Ishikawa (cell line): ENCODE results near the gene CLECL1.

Experiments used
- CEBPB ChIP-seq: IDR thresholded peaks from 2 replicates; pipeline ENCODE4 v1.6.1; 2012
- CREB1 ChIP-seq: IDR thresholded peaks from 2 replicates; pipeline ENCODE4 v1.6.1; 2012; ENCODE audit warnings: low read depth
- EGR1 ChIP-seq: IDR thresholded peaks from 2 replicates; pipeline ENCODE4 v1.6.1; 2012
- EP300 ChIP-seq: IDR thresholded peaks from 2 replicates; pipeline ENCODE4 v1.6.1; 2012; ENCODE audit warnings: borderline replicate concordance
- FOXM1 ChIP-seq: IDR thresholded peaks from 2 replicates; pipeline ENCODE4 v1.6.1; 2012; ENCODE audit warnings: low read depth, borderline replicate concordance
- NFIC ChIP-seq: IDR thresholded peaks from 2 replicates; pipeline ENCODE4 v1.6.1; 2012
- RAD21 ChIP-seq: IDR thresholded peaks from 2 replicates; pipeline ENCODE4 v1.6.1; 2012; ENCODE audit warnings: low read depth
- TAF1 ChIP-seq: IDR thresholded peaks from 2 replicates; pipeline ENCODE4 v1.6.1; 2012; ENCODE audit warnings: low read depth, mild to moderate bottlenecking
- TCF12 ChIP-seq: IDR thresholded peaks from 2 replicates; pipeline ENCODE4 v1.6.1; 2012; ENCODE audit warnings: low read depth
- TEAD4 ChIP-seq: IDR thresholded peaks from 2 replicates; pipeline ENCODE4 v1.6.1; 2012
- YY1 ChIP-seq: IDR thresholded peaks from 2 replicates; pipeline ENCODE4 v1.6.1; 2012; ENCODE audit warnings: low read depth
- ZBTB7A ChIP-seq: IDR thresholded peaks from 2 replicates; pipeline ENCODE4 v1.6.1; 2012; ENCODE audit warnings: low read depth
- TF ChIP-seq, protein P1 (sequence below): IDR thresholded peaks from 2 replicates; pipeline ENCODE4 v1.6.1; 2012
- TF ChIP-seq, protein P2 (sequence below): IDR thresholded peaks from 2 replicates; pipeline ENCODE4 v1.6.1; 2012; ENCODE audit warnings: low read depth, mild to moderate bottlenecking
- TF ChIP-seq, protein P3 (sequence below): IDR thresholded peaks from 2 replicates; pipeline ENCODE4 v1.6.1; 2012

The CLECL1 gene

DNA sequence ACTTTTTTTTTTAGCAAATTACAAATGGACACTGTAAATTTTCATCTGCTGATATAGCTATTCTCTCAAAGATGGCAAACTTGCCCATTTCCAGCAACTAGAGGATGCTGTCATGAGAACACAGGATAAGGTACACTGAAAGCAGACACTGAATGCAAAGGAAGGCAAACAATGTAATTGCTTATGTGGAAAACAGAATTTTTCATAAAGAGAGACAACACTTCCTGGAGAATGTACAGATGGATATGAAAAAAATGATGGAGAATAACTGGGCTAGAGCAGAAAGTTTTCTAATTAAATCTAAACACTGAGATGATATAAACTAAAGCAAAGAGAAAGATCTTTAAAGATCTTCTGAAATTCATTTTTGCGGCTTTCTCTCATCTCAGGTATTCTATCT lies 27.2 kb upstream of the CLECL1 start:
- no peak for TF ChIP-seq EP300
- TF ChIP-seq ZBTB7A: no peak
- no peak for TF ChIP-seq EGR1
- TF ChIP-seq, protein P1, sequence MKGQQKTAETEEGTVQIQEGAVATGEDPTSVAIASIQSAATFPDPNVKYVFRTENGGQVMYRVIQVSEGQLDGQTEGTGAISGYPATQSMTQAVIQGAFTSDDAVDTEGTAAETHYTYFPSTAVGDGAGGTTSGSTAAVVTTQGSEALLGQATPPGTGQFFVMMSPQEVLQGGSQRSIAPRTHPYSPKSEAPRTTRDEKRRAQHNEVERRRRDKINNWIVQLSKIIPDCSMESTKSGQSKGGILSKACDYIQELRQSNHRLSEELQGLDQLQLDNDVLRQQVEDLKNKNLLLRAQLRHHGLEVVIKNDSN: no peak
- no peak for TF ChIP-seq CEBPB
- TF ChIP-seq TCF12: no peak
- TF ChIP-seq TAF1: no peak

DNA sequence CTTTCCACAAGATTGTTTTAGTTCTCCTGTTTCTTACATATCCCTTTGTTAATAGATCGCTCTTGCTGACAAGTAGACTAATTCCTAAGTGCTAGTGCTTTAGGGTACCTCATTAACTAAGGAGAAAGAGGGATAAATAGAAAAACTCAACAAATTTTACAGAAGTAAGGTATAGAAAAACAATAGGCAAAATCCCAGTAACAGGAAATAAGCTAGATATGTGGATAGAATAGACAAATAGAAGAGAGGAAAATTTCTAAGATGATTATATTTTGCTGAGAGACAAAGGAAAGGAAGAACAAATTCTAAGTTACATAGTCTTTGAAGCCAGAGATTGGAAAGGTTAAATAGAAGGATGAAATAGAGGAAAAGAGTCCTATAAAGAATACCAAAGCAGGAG lies 26.8 kb upstream of the CLECL1 start:
- no peak for TF ChIP-seq TEAD4
- TF ChIP-seq, protein P2, sequence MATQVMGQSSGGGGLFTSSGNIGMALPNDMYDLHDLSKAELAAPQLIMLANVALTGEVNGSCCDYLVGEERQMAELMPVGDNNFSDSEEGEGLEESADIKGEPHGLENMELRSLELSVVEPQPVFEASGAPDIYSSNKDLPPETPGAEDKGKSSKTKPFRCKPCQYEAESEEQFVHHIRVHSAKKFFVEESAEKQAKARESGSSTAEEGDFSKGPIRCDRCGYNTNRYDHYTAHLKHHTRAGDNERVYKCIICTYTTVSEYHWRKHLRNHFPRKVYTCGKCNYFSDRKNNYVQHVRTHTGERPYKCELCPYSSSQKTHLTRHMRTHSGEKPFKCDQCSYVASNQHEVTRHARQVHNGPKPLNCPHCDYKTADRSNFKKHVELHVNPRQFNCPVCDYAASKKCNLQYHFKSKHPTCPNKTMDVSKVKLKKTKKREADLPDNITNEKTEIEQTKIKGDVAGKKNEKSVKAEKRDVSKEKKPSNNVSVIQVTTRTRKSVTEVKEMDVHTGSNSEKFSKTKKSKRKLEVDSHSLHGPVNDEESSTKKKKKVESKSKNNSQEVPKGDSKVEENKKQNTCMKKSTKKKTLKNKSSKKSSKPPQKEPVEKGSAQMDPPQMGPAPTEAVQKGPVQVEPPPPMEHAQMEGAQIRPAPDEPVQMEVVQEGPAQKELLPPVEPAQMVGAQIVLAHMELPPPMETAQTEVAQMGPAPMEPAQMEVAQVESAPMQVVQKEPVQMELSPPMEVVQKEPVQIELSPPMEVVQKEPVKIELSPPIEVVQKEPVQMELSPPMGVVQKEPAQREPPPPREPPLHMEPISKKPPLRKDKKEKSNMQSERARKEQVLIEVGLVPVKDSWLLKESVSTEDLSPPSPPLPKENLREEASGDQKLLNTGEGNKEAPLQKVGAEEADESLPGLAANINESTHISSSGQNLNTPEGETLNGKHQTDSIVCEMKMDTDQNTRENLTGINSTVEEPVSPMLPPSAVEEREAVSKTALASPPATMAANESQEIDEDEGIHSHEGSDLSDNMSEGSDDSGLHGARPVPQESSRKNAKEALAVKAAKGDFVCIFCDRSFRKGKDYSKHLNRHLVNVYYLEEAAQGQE: no peak
- no peak for TF ChIP-seq CREB1
- TF ChIP-seq RAD21: no peak
- no peak for TF ChIP-seq FOXM1
- no peak for TF ChIP-seq NFIC
- TF ChIP-seq, protein P1: no peak
- TF ChIP-seq YY1: no peak
- no peak for TF ChIP-seq EGR1
- TF ChIP-seq EP300: no peak
- no peak for TF ChIP-seq CEBPB
- no peak for TF ChIP-seq TAF1
- no peak for TF ChIP-seq TCF12
- TF ChIP-seq, protein P3, sequence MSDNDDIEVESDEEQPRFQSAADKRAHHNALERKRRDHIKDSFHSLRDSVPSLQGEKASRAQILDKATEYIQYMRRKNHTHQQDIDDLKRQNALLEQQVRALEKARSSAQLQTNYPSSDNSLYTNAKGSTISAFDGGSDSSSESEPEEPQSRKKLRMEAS: no peak
- TF ChIP-seq ZBTB7A: no peak

DNA sequence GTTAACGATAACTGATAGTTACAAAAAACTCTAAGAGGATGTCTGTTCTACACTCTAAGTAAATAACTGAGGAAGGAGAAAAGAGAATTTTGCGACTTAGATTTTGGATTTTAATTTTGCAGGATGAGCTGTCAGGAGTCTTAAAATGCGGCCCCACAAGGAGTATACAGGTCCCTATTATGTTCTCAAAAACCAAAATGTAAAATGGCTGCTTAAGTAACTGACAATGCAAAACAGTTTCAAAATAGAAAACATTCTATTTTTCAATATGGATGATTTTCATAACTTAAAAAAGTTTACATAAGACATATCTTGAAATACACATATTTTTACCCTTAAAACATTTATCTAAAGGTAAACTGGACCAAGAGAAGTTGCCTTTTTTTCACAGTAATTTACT lies 25.2 kb upstream of the CLECL1 start:
- TF ChIP-seq NFIC (no peak), TAF1 (no peak), TEAD4 (no peak), ZBTB7A (no peak), RAD21 (no peak), YY1 (no peak)
- TF ChIP-seq, protein P2: no peak
- TF ChIP-seq, protein P1: no peak

DNA sequence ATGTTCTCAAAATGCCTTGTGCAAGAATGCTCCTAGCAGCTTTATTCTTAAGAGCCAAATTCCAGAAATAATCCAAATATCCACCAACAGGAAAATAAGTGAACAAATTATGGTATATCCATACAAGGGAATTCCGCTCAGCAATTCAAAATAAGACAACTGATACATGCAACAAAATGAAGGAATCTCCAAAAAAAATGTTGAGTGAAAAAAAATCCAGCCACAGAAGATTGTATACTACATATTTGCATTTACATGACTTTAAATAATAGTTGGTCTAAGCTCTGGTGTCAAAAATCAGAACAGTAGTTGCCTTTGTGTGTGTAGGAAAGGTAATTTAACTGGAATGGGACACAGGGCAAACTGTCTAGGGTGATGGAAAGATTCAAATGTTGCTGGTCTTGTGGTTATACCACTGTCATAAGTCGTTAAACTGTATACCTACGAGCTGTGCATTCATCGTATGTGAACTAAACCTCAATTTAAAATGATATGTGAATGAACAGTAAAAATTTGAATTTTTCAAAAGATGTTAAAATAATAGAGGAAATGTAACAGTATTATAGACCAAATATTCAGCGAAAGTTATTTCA lies 24.6 kb upstream of the CLECL1 start:
- TF ChIP-seq, protein P2: no peak
- TF ChIP-seq, protein P1: no peak
- TF ChIP-seq TEAD4 (no peak), EP300 (no peak), CEBPB (no peak), TCF12 (no peak), RAD21 (no peak), CREB1 (no peak), TAF1 (no peak), ZBTB7A (no peak), EGR1 (no peak), FOXM1 (no peak), YY1 (no peak), NFIC (no peak)
- TF ChIP-seq, protein P3: no peak
